Stimulated activated CD8-positive, alpha-beta memory T cell treated with anti-CD3 and anti-CD28 coated beads, Interleukin-12 subunit alpha, Interleukin-12 subunit beta, amount 100 ng/mL, for 4 hours (primary cell): ENCODE data around the gene COMMD10.

ENCODE experiments used
- DNase-seq: peaks from one replicate; pipeline ENCODE4 v3.0.0-alpha.2; 2020; ENCODE audit warnings: low read depth

COMMD10 gene

DNA sequence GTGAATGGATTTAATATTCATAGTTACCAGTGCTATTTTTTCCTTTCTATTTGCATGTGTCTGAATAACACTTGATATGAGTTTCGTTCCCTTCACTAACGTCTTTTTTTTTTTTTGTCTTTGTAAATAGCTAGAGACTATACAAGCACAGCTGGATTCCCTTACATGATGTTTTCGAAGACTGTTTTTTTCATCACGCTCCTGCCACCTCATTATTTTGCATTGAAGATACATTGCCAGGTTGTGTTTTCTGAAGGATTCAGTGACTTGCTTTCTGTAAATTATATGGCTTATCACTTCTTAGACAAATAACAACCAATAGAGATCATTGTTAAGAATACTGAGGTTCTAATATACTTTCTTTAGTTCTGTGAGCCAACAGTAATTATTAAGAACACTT, 207.5 kb downstream of the COMMD10 start:
- DNase-seq = no peak

DNA sequence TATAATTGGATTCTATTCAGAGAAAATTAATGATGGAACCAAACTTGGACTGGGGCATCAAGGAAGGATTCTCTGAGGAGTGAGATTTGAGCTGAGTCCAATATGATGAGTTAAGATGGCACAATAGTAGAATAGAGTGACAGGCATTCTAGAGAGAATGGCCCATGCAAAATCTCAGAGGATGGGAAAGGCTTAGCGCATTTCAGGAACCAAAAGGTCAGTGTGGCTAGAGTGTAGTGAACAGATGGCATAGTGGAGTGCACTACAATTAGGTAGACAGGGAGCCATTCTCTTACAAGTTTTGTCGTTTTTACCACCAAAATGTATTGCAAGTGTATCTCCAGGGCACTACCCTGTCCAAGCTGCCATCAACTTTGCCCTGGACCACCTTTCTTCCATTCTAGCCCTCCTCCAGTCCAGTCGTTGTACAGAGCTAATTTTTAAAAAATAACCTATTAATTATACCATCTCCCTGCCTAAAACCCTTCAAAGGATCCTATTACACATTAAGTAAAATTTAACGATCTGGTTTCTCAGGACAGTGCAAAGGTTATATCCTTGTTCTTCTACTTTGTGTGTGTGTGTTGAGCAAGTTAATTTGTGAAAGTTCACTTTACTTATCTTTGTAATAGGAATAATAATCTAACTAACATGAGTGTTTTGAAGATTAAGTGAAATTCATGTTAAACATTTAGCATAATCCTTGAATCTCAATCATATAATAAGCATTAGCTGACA, 211.7 kb downstream of the COMMD10 start:
- no peak for DNase-seq

DNA sequence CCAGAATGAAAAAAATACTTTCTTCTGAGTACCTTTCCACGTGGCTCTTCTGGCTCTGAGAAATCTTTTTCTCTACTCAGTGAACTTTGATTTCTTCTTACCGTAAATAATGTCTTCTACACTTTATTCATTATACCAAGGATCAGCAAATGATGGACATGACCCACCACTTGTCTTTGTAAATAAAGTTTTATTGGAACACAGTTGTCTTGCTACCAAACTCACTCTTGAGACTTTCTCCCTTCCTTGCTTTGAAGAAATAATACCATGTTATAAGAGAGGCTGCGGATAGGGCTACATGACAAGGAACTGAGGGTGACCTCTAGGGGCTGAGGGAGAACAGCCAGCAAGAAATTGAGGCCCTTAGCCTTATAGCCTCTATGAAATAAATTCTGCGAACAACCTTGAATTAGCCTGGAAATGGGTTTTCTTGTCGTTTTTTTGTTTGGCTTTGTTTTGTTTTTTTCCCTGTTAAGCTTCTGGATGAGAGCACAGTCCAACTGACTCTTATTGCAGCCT, 212.5 kb downstream of the COMMD10 start:
- DNase-seq = no peak

DNA sequence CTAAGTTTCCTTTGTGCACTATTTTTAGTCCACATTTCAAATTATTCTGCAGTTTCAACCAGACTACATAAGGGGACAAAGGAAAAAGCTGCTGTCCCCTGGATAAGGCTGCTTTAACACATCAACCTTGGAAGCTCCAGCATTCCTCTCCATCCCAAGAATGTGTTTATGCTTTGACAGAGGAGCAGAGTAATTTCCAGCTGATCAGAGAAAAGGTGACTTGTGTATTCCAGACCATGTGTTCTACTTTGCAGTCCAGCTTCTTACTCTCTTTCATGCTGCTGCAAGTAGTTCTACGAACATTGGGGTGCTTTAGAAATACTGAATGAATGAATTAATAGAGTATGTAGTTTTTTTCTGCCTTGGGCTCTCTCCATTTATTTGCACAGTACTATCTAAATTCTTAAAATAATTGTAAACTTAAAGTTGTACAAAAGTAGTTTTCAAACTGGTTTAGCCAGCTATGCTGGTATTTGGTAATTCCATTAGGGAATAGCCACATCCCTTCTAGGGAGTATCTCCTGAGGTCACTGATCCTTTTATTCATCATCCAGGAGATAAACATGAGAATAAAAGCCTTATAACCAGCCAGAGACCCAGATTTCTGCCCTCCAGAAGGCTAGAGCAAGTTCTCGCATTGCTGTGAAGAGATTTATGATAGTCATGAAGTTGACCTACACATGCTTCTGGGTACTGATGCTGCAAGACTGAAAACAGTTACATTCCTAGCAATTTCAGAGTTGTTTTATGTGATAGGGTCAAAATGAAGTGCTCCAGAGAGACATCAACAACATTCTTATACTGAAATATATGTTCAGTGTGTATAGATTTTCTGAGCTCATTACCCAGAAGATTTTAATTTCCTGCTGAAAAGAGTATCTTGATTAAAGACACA, 215.2 kb downstream of the COMMD10 start:
- DNase-seq = no peak

DNA sequence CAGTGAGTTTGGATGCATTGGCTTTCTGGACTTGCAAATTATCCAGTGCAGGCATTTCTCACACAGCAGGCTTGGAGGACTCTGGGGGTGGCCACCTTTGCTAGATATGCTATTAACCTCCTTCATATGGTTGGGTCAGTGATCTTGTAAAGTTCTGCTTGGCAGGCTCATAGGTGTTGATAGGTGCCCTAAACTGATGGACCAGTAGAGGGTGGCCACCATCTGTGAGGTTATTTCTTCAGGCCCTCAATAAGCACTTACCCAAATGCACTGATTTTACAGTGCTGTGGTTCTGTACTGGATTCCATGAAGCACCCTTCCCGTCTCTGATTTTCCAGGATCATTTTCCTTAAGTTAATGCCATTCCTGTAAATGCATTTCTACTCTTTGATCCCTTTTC, 216.3 kb downstream of the COMMD10 start:
- no peak for DNase-seq

DNA sequence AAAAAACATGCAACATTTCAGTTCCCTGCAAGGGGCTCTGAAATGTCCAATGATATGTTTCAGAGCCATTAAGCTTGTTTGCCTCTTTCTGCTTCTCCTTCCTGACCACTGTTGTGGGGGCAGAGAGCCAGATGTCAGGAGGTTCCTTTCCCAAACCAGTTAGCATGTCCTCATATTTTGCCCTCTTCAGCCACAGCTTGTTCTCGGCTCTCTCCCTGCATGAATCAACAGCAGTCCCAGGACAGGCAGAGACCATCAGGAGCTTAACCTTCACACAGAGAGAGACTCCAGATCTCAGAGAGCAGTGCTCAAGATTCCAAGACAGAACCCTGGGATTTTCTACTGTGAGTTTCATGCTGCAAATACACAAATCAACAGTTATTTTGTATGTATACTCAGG, 218.5 kb downstream of the COMMD10 start:
- no peak for DNase-seq

DNA sequence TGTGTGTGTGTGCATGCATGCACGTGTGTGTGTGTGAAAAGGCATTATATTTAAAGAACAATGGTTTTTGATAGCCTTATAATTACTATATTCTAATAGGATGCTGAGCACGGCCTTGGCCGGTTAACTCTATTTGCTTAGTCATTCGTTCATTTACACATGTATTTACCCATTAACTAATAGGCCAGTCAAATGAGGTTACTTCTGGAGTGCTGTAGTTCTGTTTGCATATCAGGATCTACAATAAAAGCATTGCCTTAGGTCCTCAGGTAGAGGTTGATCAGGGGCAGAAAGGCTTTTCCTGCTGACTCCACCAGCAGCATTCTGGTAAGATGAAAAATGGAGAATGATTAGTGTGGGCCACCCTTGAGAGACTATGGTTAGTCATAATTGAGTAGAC, 219.0 kb downstream of the COMMD10 start:
- DNase-seq = no peak

DNA sequence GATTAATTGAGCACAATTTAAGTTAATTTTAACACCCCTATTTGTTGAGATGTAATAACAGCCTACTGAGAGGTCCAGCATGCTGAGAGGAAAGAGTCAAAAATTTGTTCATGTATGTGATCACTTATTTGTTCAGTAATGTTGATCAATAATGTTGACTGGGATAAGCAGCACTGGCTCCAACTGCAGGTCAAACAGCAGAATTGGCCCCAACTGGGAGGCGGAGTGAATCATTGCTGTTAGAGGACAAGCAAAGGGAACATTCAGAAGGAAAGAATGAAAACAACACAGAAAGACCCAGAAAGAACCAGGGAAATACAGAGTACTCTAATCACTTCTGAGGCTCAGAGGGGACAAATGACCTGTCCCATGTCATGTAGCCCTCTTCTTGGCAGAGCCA, 221.1 kb downstream of the COMMD10 start:
- no peak for DNase-seq

DNA sequence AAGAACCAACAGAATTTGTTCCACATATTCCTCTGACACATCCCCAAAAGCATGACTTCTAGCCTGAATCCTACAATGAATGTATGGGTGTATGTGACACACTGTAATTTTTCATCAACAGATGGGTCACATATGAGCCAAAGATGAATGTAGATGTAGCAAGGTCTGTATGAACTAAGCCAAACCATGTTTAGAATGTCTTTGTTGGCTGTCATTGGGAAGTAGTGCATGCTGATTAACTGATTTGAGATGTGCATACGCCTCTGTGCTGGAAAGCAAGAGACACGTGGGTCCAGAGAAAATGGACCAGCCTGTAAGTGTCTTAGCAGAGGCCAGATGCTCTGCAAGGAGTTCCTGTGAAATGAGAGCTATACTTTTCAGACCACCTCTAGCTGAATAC, 222.0 kb downstream of the COMMD10 start:
- DNase-seq = no peak

DNA sequence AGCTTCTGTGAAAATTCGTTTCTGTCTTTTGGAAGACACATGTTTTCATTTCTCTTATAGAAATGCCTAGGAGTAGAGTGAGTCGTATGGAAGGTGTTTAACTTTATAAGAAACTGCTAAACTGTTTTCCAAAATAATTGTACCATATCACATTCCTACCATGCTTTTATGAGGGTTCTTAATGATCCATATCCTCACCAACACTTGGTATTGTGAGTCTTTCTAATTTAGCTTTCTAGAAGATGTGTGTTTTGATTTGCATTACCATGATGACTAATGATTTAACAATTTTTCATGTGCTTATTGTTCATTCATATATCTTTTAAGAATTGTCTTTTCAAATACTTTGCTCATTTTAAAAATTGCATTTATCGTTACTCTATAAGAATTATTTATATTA, 223.6 kb downstream of the COMMD10 start:
- no peak for DNase-seq

DNA sequence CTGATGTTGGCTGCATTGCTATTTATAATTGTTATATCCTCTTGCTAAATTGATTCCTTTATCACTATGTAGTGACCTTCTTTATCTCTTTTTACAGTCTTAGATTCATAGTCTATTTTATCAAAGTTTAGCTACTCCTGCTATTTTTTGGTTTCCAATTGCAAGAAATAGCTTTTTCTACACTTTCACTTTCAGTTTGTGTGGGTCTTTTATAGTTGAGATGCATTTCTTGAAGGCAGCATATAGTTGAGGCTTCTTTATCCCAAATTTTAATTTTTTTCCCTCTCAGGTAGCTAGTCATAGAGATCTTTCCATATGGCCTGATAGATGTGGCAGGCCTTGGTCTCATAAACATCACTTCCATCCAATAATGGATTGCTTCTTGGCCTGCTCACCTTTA, 228.5 kb downstream of the COMMD10 start:
- DNase-seq = no peak

DNA sequence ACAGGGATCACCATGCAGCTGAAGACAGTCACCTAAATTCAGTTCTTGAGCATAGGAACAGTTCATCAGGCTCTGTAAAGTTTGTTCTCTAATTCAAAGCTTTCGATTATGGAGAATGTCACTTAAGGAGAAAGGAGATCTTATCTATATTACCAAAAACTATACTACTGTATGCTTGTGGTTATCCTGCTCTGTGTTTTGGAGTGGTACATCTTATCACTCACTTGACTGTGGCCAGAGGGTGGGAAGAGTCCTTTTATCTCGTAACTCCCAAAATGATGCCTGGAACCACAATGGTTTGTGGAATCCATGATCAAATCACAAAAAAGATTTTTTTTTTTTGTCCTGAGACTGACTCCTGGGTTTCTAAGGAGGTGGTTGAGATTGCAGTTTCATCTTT, 230.7 kb downstream of the COMMD10 start:
- no peak for DNase-seq

DNA sequence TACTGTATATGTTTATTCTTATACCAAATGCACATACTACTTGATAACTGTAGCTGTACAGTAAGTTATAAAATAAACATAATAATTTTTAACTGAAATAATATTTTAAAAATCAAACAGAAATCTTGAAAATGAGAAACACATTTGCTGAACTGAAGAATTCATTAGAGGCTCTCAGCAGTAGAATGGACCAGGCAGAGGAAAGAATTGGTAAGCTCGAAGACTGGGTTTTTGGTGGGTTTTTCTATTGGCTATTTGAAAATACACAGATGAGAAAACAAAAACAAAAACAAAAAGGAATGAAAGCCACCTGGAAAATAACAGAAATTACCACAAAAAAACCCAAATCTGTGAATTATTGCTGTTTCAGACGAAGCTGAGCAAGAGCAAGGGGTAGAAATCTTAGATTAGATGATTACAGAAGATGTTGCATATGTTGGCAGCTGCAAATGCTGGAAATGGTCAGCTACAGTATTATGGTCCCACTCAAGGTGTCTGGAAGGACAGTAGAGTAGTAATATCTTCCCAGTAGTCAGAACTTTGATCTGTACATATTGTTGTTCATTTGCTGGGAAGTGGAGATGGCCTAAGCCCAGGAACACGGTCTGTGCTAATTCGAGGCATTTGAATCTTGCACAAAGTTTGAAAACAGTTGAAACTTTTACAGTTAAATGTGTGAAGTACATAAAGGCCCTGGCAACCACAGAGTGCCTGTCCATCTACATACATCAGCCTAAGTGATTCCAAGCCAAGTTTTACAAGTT, 233.4 kb downstream of the COMMD10 start:
- DNase-seq = no peak

DNA sequence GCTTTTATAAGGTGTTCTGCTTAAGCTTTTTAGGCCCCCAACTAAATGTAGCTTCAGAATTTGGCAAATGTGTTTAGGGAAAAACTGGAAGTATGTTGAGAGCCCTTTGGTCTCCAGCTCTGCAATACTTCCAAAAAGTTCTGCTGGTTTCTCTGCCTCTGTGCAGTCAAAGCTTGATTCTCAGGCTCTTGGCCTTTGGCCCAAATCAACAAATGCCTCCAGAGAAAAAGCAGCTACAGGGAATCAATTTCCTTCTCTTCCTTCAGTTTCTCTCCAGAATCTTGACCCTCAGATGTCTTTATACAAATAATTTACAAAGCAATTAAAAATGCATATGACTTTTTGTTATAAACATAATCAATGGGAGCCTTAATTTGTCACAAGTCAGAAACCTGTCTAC, 235.7 kb downstream of the COMMD10 start:
- DNase-seq = no peak

DNA sequence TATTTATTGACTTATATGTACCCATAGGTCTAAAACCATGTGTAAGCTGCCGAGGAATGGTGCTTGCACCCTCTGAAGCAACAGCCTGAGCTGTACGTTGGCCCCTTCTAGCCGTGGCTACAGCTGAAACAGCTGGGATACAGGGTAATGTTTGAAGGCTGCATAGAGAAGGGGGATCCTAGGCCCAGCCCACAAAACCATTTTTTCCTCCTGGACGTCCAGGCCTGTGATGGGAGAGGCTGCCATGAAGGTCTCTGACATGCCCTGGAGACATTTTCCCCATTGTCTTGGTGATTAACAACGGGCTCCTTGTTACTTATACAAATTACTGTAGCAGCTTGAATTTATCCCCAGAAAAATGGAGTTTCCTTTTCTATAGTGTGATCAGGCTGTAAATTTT, 244.7 kb downstream of the COMMD10 start:
- DNase-seq = no peak

DNA sequence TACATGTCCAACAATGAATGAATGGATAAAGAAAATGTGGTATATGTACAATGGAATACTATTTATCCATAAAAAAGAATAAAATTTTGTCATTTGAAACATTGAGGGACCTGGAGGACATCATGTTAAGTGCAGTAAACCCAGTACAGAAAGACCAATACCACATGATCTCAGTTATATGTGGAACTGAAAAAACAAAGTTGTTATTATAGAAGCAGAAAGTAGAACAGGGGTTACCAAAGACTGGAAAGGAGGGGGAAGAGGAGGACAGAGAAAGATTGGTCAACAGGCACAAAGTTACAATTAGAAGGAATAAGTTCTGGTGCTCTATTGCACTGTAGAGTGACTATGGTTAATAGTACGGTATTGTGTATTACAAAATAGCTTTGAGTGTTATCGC, 256.0 kb downstream of the COMMD10 start:
- DNase-seq = no peak
